SH-SY5Y (cell line): ENCODE measurements around the gene NAMPT.

Experiments
- GATA2 ChIP-seq: IDR thresholded peaks from 2 replicates; pipeline ENCODE4 v1.6.1; 2011; ENCODE audit warnings: mild to moderate bottlenecking, low read depth, low read length
- GATA3 ChIP-seq: IDR thresholded peaks from 2 replicates; pipeline ENCODE4 v1.6.1; 2011; ENCODE audit warnings: low read depth, mild to moderate bottlenecking, low read length, moderate library complexity

DNA sequence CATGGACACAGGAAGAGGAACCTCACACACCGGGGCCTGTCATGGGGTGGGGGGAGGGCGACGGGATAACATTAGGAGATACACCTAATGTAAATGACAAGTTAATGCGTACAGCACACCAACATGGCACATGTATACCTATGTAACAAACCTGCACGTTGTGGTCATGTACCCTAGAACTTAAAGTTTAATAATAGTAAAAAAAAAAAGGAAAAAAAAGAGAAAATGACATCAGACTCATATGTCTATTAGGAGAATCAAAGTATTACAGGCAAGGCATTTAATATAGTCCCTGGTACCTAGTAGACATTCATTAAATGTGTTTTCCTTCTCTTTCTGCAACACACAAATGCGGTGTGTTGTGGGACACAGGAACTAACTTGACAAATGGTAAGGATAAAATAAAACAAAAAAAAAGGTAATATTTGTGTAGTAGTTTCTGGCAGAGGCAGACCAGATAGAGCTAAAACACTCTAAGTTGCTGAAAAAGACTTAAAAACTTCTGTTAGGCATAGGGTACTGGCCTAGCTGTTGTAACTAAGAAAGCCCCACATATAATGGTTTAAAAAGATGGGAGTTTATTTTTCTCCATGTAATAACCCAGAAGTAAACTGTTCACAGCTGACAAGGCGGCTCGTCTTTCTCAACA, 68.8 kb downstream of the NAMPT start:
- TF ChIP-seq GATA3 (no peak), GATA2 (no peak)
